IPS-11a (cell line): ENCODE results near the gene DOCK9.
"Not testable (repeated sequence)": the region's sequence is repeated elsewhere in the genome, so short reads cannot be mapped to it uniquely, and the experiment has no call there.

Experiments
- H3K4me3 ChIP-seq: one replicate; pipeline ENCODE4 v1.5.1; 2013; ENCODE audit warnings: low read depth, low read length, control low read depth

The DOCK9 gene

GRCh38 chr13:98919566-98919965 is 58.3 kb downstream of the DOCK9 start:
- no peak overlapping the region for H3K4me3 ChIP-seq

- no peak overlapping the region for H3K4me3 ChIP-seq
These were observed 59.1 kb downstream of the DOCK9 start for GRCh38 chr13:98918771-98919170.

- no peak overlapping the region for H3K4me3 ChIP-seq
These were observed 60.7 kb downstream of the DOCK9 start for GRCh38 chr13:98917116-98917515.

- H3K4me3 ChIP-seq: no peak overlapping the region
These were observed 61.5 kb downstream of the DOCK9 start for GRCh38 chr13:98916403-98916802.

GRCh38 chr13:98915981-98916380 is 61.9 kb downstream of the DOCK9 start:
- H3K4me3 ChIP-seq: no peak overlapping the region

GRCh38 chr13:98915563-98915962 is 62.3 kb downstream of the DOCK9 start:
- no peak overlapping the region for H3K4me3 ChIP-seq

- no peak overlapping the region for H3K4me3 ChIP-seq
These were observed 64.1 kb downstream of the DOCK9 start for GRCh38 chr13:98913741-98914140.

- H3K4me3 ChIP-seq: no peak overlapping the region
These were observed 65.0 kb downstream of the DOCK9 start for GRCh38 chr13:98912846-98913245.

GRCh38 chr13:98910501-98910951 is 67.3 kb downstream of the DOCK9 start:
- no peak overlapping the region for H3K4me3 ChIP-seq

GRCh38 chr13:98909016-98909415 is 68.8 kb downstream of the DOCK9 start:
- no peak overlapping the region for H3K4me3 ChIP-seq

GRCh38 chr13:98906746-98907502 is 70.9 kb downstream of the DOCK9 start:
- no peak overlapping the region for H3K4me3 ChIP-seq

GRCh38 chr13:98905199-98905598 is 72.7 kb downstream of the DOCK9 start:
- H3K4me3 ChIP-seq: no peak overlapping the region

- no peak overlapping the region for H3K4me3 ChIP-seq
These were observed 77.4 kb downstream of the DOCK9 start for GRCh38 chr13:98900442-98900841.

- no peak overlapping the region for H3K4me3 ChIP-seq
These were observed 80.2 kb downstream of the DOCK9 start for GRCh38 chr13:98897706-98898105.

- H3K4me3 ChIP-seq: no peak overlapping the region
These were observed 81.1 kb downstream of the DOCK9 start for GRCh38 chr13:98896868-98897144.

- H3K4me3 ChIP-seq: no peak overlapping the region
These were observed 81.6 kb downstream of the DOCK9 start for GRCh38 chr13:98896083-98896867.

GRCh38 chr13:98894814-98895213 is 83.0 kb downstream of the DOCK9 start:
- not testable (repeated sequence) for H3K4me3 ChIP-seq

- H3K4me3 ChIP-seq: no peak overlapping the region
These were observed 84.5 kb downstream of the DOCK9 start for GRCh38 chr13:98893371-98893770.

- no peak overlapping the region for H3K4me3 ChIP-seq
These were observed 85.0 kb downstream of the DOCK9 start for GRCh38 chr13:98892821-98893220.

- no peak overlapping the region for H3K4me3 ChIP-seq
These were observed 85.8 kb downstream of the DOCK9 start for GRCh38 chr13:98892077-98892476.

- no peak overlapping the region for H3K4me3 ChIP-seq
These were observed 86.9 kb downstream of the DOCK9 start for GRCh38 chr13:98890925-98891324.

GRCh38 chr13:98890186-98890585 is 87.7 kb downstream of the DOCK9 start:
- H3K4me3 ChIP-seq: no peak overlapping the region
